MM.1S (cell line): Measurements from ENCODE around the gene SLC6A16.
"Not testable (repeated sequence)": the region's sequence is repeated elsewhere in the genome, so short reads cannot be mapped to it uniquely, and the experiment has no call there.

Source experiments
- DNase-seq: peaks from one replicate; pipeline ENCODE4 v3.0.0-alpha.2; 2015
- H2AFZ ChIP-seq: fragments of 300-600 bp; sonication (generic); 2 replicates; pipeline ENCODE4 v1.6.0; 2016; ENCODE audit warnings: antibody characterized with exemption, low read length
- H3F3A ChIP-seq: fragments of 300-600 bp; sonication (generic); 2 replicates; pipeline ENCODE4 v1.6.1; 2016; ENCODE audit warnings: mild to moderate bottlenecking, antibody characterized with exemption, low read length, moderate library complexity, mixed read lengths; ENCODE audit not compliant: insufficient read depth
- H3K27ac ChIP-seq: fragments of 300-600 bp; sonication (generic); 2 replicates; pipeline ENCODE4 v1.5.1; 2016; ENCODE audit warnings: mild to moderate bottlenecking, low read length
- H3K27me3 ChIP-seq: fragments of 300-600 bp; sonication (generic); replicated peaks from 2 replicates; pipeline ENCODE4 v1.6.0; 2016; ENCODE audit warnings: low read length; ENCODE audit not compliant: insufficient read depth
- H3K36me3 ChIP-seq: fragments of 300-600 bp; sonication (generic); replicated peaks from 2 replicates; pipeline ENCODE4 v1.6.1; 2016; ENCODE audit warnings: mild to moderate bottlenecking, low read length, mixed read lengths; ENCODE audit not compliant: insufficient read depth
- H3K4me1 ChIP-seq: fragments of 300-600 bp; sonication (generic); 2 replicates; pipeline ENCODE4 v1.6.1; 2016; ENCODE audit warnings: low read length, mixed read lengths
- H3K4me2 ChIP-seq: fragments of 300-600 bp; sonication (generic); 2 replicates; pipeline ENCODE4 v1.6.0; 2016; ENCODE audit warnings: low read depth, low read length
- H3K4me3 ChIP-seq: fragments of 300-600 bp; sonication (generic); 2 replicates; pipeline ENCODE4 v1.5.1; 2016; ENCODE audit warnings: low read length, mixed read lengths
- H3K79me2 ChIP-seq: fragments of 300-600 bp; sonication (generic); 2 replicates; pipeline ENCODE4 v1.6.1; 2016; ENCODE audit warnings: mixed run types, low read length, mixed read lengths
- H3K9ac ChIP-seq: fragments of 300-600 bp; sonication (generic); 2 replicates; pipeline ENCODE4 v1.6.1; 2016; ENCODE audit warnings: low read length, mixed read lengths
- H3K9me2 ChIP-seq: fragments of 300-600 bp; sonication (generic); replicated peaks from 2 replicates; pipeline ENCODE4 v1.6.1; 2016; ENCODE audit warnings: mild to moderate bottlenecking, low read length, mixed read lengths; ENCODE audit not compliant: insufficient read depth
- H3K9me3 ChIP-seq: fragments of 300-600 bp; sonication (generic); replicated peaks from 2 replicates; pipeline ENCODE4 v1.6.1; 2016; ENCODE audit warnings: mild to moderate bottlenecking, low read length, mixed read lengths; ENCODE audit not compliant: insufficient read depth
- H4K20me1 ChIP-seq: fragments of 300-600 bp; sonication (generic); 2 replicates; pipeline ENCODE4 v1.6.1; 2016; ENCODE audit warnings: mild to moderate bottlenecking, low read length, moderate library complexity, mixed read lengths; ENCODE audit not compliant: insufficient read depth
- EZH2 ChIP-seq: fragments of 300-600 bp; sonication (generic); optimal IDR thresholded peaks from 2 replicates; pipeline ENCODE3; 2017; ENCODE audit warnings: low read depth, mild to moderate bottlenecking, antibody characterized with exemption, low read length, mixed read lengths
- EZH2phosphoT487 ChIP-seq: fragments of 300-600 bp; sonication (generic); IDR thresholded peaks from 2 replicates; pipeline ENCODE4 v1.6.1; 2018; ENCODE audit warnings: antibody characterized with exemption, low read length
- TF ChIP-seq, protein P1 (sequence below): fragments of 300-600 bp; sonication (generic); IDR thresholded peaks from 2 replicates; pipeline ENCODE4 v1.5.1; 2016; ENCODE audit warnings: antibody characterized with exemption, low read length, mixed read lengths

Gene SLC6A16

DNA sequence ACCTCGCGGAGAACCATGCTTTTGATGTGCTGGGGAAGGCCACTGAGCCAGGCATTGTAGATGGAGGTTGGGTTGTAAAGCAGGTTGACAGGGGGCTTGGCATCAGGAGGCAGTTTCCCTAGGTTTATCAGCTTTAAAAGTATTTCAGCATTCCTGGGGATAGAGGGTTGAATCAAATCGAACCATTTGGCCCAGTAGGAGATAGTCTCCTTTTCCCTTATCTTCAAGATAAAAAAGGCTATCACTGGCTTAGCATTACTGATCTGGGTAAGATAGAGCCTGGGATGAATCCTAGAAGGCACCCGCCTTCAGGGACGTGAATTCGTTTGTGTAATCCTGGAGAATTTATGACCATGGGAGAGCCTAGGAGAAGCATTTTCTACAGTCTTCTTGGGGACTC is 30.6 kb downstream of the SLC6A16 start:
- DNase-seq: no peak
- Histone ChIP-seq H3F3A (no peaks in the 10 kb centered on the region), H3K9me2 (no peaks in the 10 kb centered on the region), H3K36me3 (no peaks in the 10 kb centered on the region), H3K4me2 (no peak overlapping the region), H3K9me3 (no peaks in the 10 kb centered on the region), H3K27ac (no peak overlapping the region), H3K9ac (no peak overlapping the region), H4K20me1 (no peaks in the 10 kb centered on the region), H3K79me2 (no peaks in the 10 kb centered on the region), H3K27me3 (peaks cover 20% of the 10 kb centered on the region), H3K4me1 (no peaks in the 10 kb centered on the region), H2AFZ (no peak overlapping the region), H3K4me3 (no peak overlapping the region)
- TF ChIP-seq, protein P1, sequence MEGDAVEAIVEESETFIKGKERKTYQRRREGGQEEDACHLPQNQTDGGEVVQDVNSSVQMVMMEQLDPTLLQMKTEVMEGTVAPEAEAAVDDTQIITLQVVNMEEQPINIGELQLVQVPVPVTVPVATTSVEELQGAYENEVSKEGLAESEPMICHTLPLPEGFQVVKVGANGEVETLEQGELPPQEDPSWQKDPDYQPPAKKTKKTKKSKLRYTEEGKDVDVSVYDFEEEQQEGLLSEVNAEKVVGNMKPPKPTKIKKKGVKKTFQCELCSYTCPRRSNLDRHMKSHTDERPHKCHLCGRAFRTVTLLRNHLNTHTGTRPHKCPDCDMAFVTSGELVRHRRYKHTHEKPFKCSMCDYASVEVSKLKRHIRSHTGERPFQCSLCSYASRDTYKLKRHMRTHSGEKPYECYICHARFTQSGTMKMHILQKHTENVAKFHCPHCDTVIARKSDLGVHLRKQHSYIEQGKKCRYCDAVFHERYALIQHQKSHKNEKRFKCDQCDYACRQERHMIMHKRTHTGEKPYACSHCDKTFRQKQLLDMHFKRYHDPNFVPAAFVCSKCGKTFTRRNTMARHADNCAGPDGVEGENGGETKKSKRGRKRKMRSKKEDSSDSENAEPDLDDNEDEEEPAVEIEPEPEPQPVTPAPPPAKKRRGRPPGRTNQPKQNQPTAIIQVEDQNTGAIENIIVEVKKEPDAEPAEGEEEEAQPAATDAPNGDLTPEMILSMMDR: no peak
- no peak for TF ChIP-seq EZH2phosphoT487
- TF ChIP-seq EZH2: no peak

DNA sequence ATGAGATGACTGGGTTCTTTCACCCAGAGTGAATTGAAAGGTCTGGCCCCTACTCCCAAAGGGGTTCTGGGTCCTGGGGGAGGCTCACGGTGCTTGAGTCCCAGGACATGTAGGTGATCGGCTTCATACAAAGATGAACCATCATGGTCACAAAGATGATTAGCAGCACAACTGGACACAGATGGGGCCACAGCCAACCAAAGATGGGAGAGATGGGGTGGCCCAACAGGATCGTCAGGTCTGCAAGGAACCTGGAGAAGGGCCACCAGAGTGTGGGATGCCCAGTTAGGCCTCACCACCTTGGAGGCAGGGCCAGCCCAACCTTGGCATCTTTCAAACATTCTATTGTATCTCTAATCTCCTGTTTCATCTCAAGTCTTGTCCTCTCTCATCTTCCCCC is 34.5 kb downstream of the SLC6A16 start:
- Histone ChIP-seq H3K9me3 (no peaks in the 10 kb centered on the region), H3K36me3 (no peaks in the 10 kb centered on the region), H3K4me1 (no peaks in the 10 kb centered on the region), H3K79me2 (no peaks in the 10 kb centered on the region), H3F3A (no peaks in the 10 kb centered on the region), H3K9ac (no peak overlapping the region), H3K4me3 (no peak overlapping the region), H2AFZ (no peak overlapping the region), H3K27me3 (peaks cover 14% of the 10 kb centered on the region; the same call in 1 of the 2 replicates), H3K9me2 (no peaks in the 10 kb centered on the region), H3K27ac (no peak overlapping the region), H3K4me2 (no peak overlapping the region), H4K20me1 (no peaks in the 10 kb centered on the region)
- no peak for DNase-seq
- TF ChIP-seq, protein P1: no peak
- no peak for TF ChIP-seq EZH2
- no peak for TF ChIP-seq EZH2phosphoT487

DNA sequence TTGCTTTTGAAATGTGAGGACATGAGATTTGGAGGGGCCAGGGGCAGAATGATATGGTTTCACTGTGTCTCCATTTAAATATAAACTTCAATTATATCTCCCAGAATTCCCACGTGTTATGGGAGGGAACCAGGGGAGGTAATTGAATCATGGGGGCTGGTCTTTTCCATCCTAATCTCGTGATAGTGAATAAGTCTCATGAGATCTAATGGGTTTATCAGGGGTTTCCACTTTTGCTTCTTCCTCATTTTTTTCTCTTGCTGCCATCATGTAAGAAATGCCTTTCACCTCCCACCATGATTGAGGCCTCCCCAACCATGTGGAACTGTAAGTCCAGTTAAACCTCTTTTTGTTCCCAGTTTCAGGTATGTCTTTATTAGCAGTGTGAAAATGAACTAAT is 35.7 kb downstream of the SLC6A16 start:
- not testable (repeated sequence) for DNase-seq, H3K4me2 ChIP-seq, H3K9me2 ChIP-seq, H3K36me3 ChIP-seq, H3K9me3 ChIP-seq, H3K4me1 ChIP-seq, H3K4me3 ChIP-seq, H3K27ac ChIP-seq, H3K79me2 ChIP-seq, H4K20me1 ChIP-seq, H3K9ac ChIP-seq, H3F3A ChIP-seq, H2AFZ ChIP-seq
- peaks cover 15% of the 10 kb centered on the region for H3K27me3 ChIP-seq

DNA sequence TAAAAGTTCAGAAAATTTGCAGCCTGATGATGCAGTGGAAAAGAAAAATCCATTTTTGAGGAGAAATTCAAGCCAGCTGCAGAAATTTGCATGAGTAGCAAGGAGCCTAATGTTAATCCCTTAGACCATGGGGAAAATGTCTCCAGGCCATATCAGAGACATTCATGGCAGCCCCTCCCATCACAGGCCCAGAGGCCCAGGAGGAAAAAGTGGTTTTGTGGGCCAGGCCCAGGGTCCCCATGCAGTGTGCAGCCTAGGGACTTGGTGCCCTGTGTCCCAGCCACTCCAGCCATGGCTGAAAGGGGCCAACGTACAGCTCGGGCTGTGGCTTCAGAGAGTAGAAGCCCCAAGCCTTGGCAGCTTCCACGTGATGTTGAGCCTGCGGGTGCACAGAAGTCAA is 36.8 kb downstream of the SLC6A16 start:
- not testable (repeated sequence) for H3K9me2 ChIP-seq, H3K9ac ChIP-seq, H3K27ac ChIP-seq, H3K79me2 ChIP-seq, H2AFZ ChIP-seq, H3K4me3 ChIP-seq, H3K9me3 ChIP-seq, H3K4me2 ChIP-seq, H4K20me1 ChIP-seq, DNase-seq, H3F3A ChIP-seq, H3K36me3 ChIP-seq, H3K4me1 ChIP-seq
- H3K27me3 ChIP-seq: peaks cover 11% of the 10 kb centered on the region
